K562 (cell line): ENCODE measurements around the gene CTNNA3. TPM values are rescaled to one million over a fixed set of nuclear protein-coding genes. Genes with fewer than 3 reads are reported as not detected.

Experiments used
- ATAC-seq: fragments of 200-7000 bp; cut with Tn5 transposase; 3 replicates; pipeline ENCODE4 v1.9.1; 2020; ENCODE audit warnings: moderate library complexity
- BruUV-seq: library from RNA; stranded (reverse); fragments of 400-500 nt; replicated peaks from 2 replicates; lab custom pipeline; 2021; lab: Mats Ljungman, UMichigan
- CTCF ChIA-PET: fragments of 300-600 bp; formaldehyde crosslinking; extraction: SDS; loops from one replicate; lab custom pipeline; 2021; ENCODE audit warnings: low intra/inter-chr PET ratio; lab: Yijun Ruan, JAX
- POLR2A ChIA-PET: fragments of 300-600, 350-650 bp; sonication (Branson Sonifier 250); formaldehyde crosslinking; extraction: SDS; loops from one replicate; lab custom pipeline; 2021; ENCODE audit warnings: antibody characterized with exemption, inconsistent platforms; lab: Yijun Ruan, JAX
- DNase-seq, 4 experiments: peaks; one replicate each; pipeline versions ENCODE4 v3.0.0 to v3.0.0-alpha.2; 2011 to 2018; ENCODE audit warnings: low spot score in 3 of 4, mixed read lengths in 3 of 4; ENCODE audit errors: extremely low read depth in 1 of 4
- FAIRE-seq: peaks from 2 replicates; lab custom pipeline; 2011; peaks lifted over from hg19 to GRCh38; lab: Jason Lieb, UNC
- H2AFZ ChIP-seq: 2 replicates; pipeline ENCODE4 v1.6.0; 2011; ENCODE audit warnings: low read depth, low read length, control low read depth, inconsistent platforms
- H3K27ac ChIP-seq: fragments of 200-600 bp; 3 replicates; pipeline ENCODE4 v1.8.0; 2011; ENCODE audit warnings: low read depth, mild to moderate bottlenecking, control low read depth, inconsistent platforms, low read length, moderate library complexity, mixed read lengths; ENCODE audit errors: extremely low read depth
- H3K27me3 ChIP-seq, 2 experiments: fragments of 300-600 bp in 1 of 2; 2 replicates in 1 of 2; 3 replicates in 1 of 2; pipeline versions ENCODE4 v1.6.0 to v1.8.0; 2011; ENCODE audit warnings: inconsistent platforms in 2 of 2, low read length in 2 of 2, mild to moderate bottlenecking in 1 of 2, mixed read lengths in 1 of 2, moderate library complexity in 1 of 2; ENCODE audit not compliant: control insufficient read depth in 2 of 2, insufficient read depth in 2 of 2
- H3K36me3 ChIP-seq: fragments of 300-600 bp; 3 replicates; pipeline ENCODE4 v1.8.0; 2011; ENCODE audit warnings: mild to moderate bottlenecking, low read length, inconsistent platforms; ENCODE audit not compliant: control insufficient read depth, insufficient read depth
- H3K4me1 ChIP-seq, 2 experiments: fragments of 200-600 bp in 1 of 2; replicated peaks in 1 of 2; 2 replicates in 1 of 2; 3 replicates in 1 of 2; pipeline versions ENCODE4 v1.5.1 to v1.8.0; 2011; ENCODE audit warnings: inconsistent platforms in 2 of 2, low read length in 2 of 2, mild to moderate bottlenecking in 1 of 2, mixed read lengths in 1 of 2, moderate library complexity in 1 of 2; ENCODE audit not compliant: control insufficient read depth in 2 of 2, insufficient read depth in 2 of 2
- H3K4me2 ChIP-seq: 2 replicates; pipeline ENCODE4 v1.6.1; 2011; ENCODE audit warnings: low read length, control low read depth, inconsistent platforms, mixed read lengths; ENCODE audit not compliant: insufficient read depth
- H3K4me3 ChIP-seq: fragments of 200-600 bp; sonication (generic), shearing (Covaris generic); 2 replicates; pipeline ENCODE4 v1.5.1; 2016; ENCODE audit warnings: control low read depth, inconsistent platforms
- H3K79me2 ChIP-seq: fragments of 200-600 bp; 3 replicates; pipeline ENCODE4 v1.8.0; 2011; ENCODE audit warnings: low read length, inconsistent platforms; ENCODE audit not compliant: control insufficient read depth, insufficient read depth
- H3K9ac ChIP-seq, 2 experiments: 2 replicates each; pipeline versions ENCODE4 v1.6.0 to v1.6.1; 2011; ENCODE audit warnings: low read depth in 2 of 2, low read length in 2 of 2, control low read depth in 1 of 2, inconsistent platforms in 1 of 2, mild to moderate bottlenecking in 1 of 2, mixed read lengths in 1 of 2; ENCODE audit not compliant: insufficient read depth in 1 of 2
- H3K9me1 ChIP-seq: one replicate; pipeline ENCODE4 v1.6.0; 2011; ENCODE audit warnings: inconsistent platforms, mild to moderate bottlenecking, low read length, moderate library complexity; ENCODE audit not compliant: control insufficient read depth, insufficient read depth
- H3K9me3 ChIP-seq: replicated peaks from 2 replicates; pipeline ENCODE4 v1.5.1; 2011; ENCODE audit warnings: low read depth, low read length, inconsistent platforms; ENCODE audit not compliant: control insufficient read depth, insufficient read depth
- H4K20me1 ChIP-seq: replicated peaks from 2 replicates; pipeline ENCODE4 v1.6.1; 2011; ENCODE audit warnings: low read length, inconsistent platforms, mixed read lengths; ENCODE audit not compliant: control insufficient read depth, insufficient read depth
- CSDE1 ChIP-seq, 2 experiments: fragments of 450-650 bp; IDR thresholded peaks; 2 replicates each; pipeline ENCODE4 v1.6.1; 2016; ENCODE audit warnings: mild to moderate bottlenecking in 1 of 2
- FOXA1 ChIP-seq: fragments of 450-650 bp; IDR thresholded peaks from 2 replicates; pipeline ENCODE4 v1.6.1; 2016; ENCODE audit warnings: mild to moderate bottlenecking, borderline replicate concordance
- HMG20A ChIP-seq: fragments of 450-650 bp; formaldehyde crosslinking; conservative IDR thresholded peaks from 2 replicates; pipeline ENCODE4 v1.4.0; 2020; ENCODE audit warnings: mild to moderate bottlenecking, mixed read lengths
- KHSRP ChIP-seq: fragments of 450-650 bp; IDR thresholded peaks from 2 replicates; pipeline ENCODE4 v1.6.1; 2017
- MED1 ChIP-seq: sonication (generic); formaldehyde crosslinking; IDR thresholded peaks from 2 replicates; pipeline ENCODE4 v1.8.1; 2023; ENCODE audit warnings: missing genetic modification reagents, borderline replicate concordance
- POLR2B ChIP-seq: fragments of 450-650 bp; IDR thresholded peaks from 2 replicates; pipeline ENCODE4 v1.6.1; 2018; ENCODE audit warnings: low read depth; ENCODE audit not compliant: partially characterized antibody
- POLR3G ChIP-seq: IDR thresholded peaks from 2 replicates; pipeline ENCODE4 v1.6.1; 2011; ENCODE audit not compliant: insufficient read length, insufficient replicate concordance; ENCODE audit errors: extremely low read depth
- RNF219 ChIP-seq: fragments of 250-450 bp; sonication (Bioruptor Pico); IDR thresholded peaks from 2 replicates; pipeline ENCODE4 v1.5.0; 2022; ENCODE audit warnings: mild to moderate bottlenecking
- TARDBP ChIP-seq: fragments of 450-650 bp; IDR thresholded peaks from 2 replicates; pipeline ENCODE4 v1.6.1; 2016
- ZBTB8A ChIP-seq: fragments of 450-650 bp; IDR thresholded peaks from 2 replicates; pipeline ENCODE4 v1.6.1; 2018; ENCODE audit warnings: mild to moderate bottlenecking, moderate library complexity; ENCODE audit not compliant: partially characterized antibody
- ZC3H4 ChIP-seq: sonication (generic); formaldehyde crosslinking; IDR thresholded peaks from 2 replicates; pipeline ENCODE4 v1.9.0; 2021; ENCODE audit warnings: missing genetic modification reagents, borderline replicate concordance
- ZNF316 ChIP-seq: fragments of 450-650 bp; IDR thresholded peaks from 2 replicates; pipeline ENCODE4 v1.6.1; 2016
- ZSCAN29 ChIP-seq: fragments of 450-650 bp; IDR thresholded peaks from 2 replicates; pipeline ENCODE4 v1.6.1; 2017
- in situ Hi-C: fragments of 300-500 bp; cut with MboI; formaldehyde crosslinking; loops from 4 replicates; pipeline ENCODE4 v1.15.0; 2018; ENCODE audit warnings: inconsistent platforms, mixed read lengths
- intact Hi-C: fragments of 100-400 bp; cut with micrococcal nuclease; formaldehyde crosslinking; loops from 2 replicates; pipeline ENCODE4 v1.14.2; 2022
- polyA plus RNA-seq, 8 experiments: library from polyadenylated mRNA; depleted of rRNA in 4 of 8; stranded (reverse) in 5 of 8; unstranded in 3 of 8; fragments of >200 nt; fragmentation: Nextera tagmentation in 2 of 8; fragmentation: Illumina TruSeq in 1 of 8; extraction: Ambion mirVana in 2 of 8; extraction: Trizol in 1 of 8; gene quantifications; 2 replicates each; pipeline versions ENCODE4 v1.2.1 to v1.2.3, GENCODE V29; 2011 to 2014; ENCODE audit warnings: inconsistent platforms in 1 of 8, missing spikeins in 1 of 8
- total RNA-seq, 7 experiments: library from RNA; depleted of rRNA in 6 of 7; stranded (reverse); fragments of >200 nt in 6 of 7; fragmentation: Illumina TruSeq in 2 of 7; extraction: Trizol in 2 of 7; gene quantifications; 2 replicates each; pipeline versions ENCODE4 v1.2.1 to v1.2.3, GENCODE V29; 2011 to 2021; ENCODE audit warnings: low replicate concordance in 1 of 7

CTNNA3 gene
- total and polyA plus RNA-seq, 9 of the 15 experiments (the other 6 are each of a cell fraction or from before 2014, with no cell fraction given): 0.04 TPM; not detected in 8

- no peak for TF ChIP-seq TARDBP
- no peak for TF ChIP-seq ZSCAN29
- no peak for TF ChIP-seq CSDE1 (IDR thresholded peaks at IDR 0.05)
- TF ChIP-seq ZNF316: no peak
- no peak for TF ChIP-seq KHSRP
- no peak for TF ChIP-seq ZC3H4
- no peak for TF ChIP-seq POLR2B
- no peak for TF ChIP-seq ZBTB8A
- no peak for TF ChIP-seq MED1 (CRISPR knock-in tag)
- no peak for TF ChIP-seq FOXA1
- no peak for TF ChIP-seq RNF219 (CRISPR knock-in tag)
- TF ChIP-seq POLR3G: no peak
- no peak for TF ChIP-seq HMG20A (CRISPR knock-in tag)
- Histone ChIP-seq H3K9ac (no peak overlapping the region), H3K9me3 (no peaks in the 10 kb centered on the region), H4K20me1 (no peaks in the 10 kb centered on the region), H3K4me3 (no peak overlapping the region), H3K36me3 (no peaks in the 10 kb centered on the region), H3K27me3 (no peaks in the 10 kb centered on the region), H3K4me1 (no peaks in the 10 kb centered on the region), H2AFZ (no peak overlapping the region), H3K9me1 (no peaks in the 10 kb centered on the region), H3K79me2 (no peaks in the 10 kb centered on the region), H3K4me2 (no peak overlapping the region), H3K27ac (no peak overlapping the region)
- ChIA-PET CTCF (no interaction called here), POLR2A (interaction anchor here (1.0 kb wide), 1 partner anchor 15 kb away, joined by 3 read pairs; no protein-coding TSS in a partner anchor)
- in situ Hi-C loops (no loop called here), intact Hi-C loops (no loop called here)
- no peak for DNase-seq
- BruUV-seq: no TSS peak
- no peak for FAIRE-seq
- no peak for ATAC-seq
Observed at GRCh38 chr10:67722113-67722512, 26.1 kb upstream of the CTNNA3 start.
